ENCODE data around the gene BTF3. TPM values are rescaled to one million over a fixed set of nuclear protein-coding genes. Genes with fewer than 3 reads are reported as not detected.

Gene BTF3
- 926 TPM for polyA plus RNA-seq (2012; ENCODE audit: insufficient read depth, insufficient read length, low read depth)

- Histone ChIP-seq H3K9me3 (no peaks in the 10 kb centered on the region), H3K36me3 (peaks cover 45% of the 10 kb centered on the region), H3K4me3 (ENCODE audit: low read depth, low read length) (peak within 1 kb of the TSS; percentile 94), H3K27me3 (no peaks in the 10 kb centered on the region; the same call in 1 of the 2 replicates), H3K4me1 (no peaks in the 10 kb centered on the region; the same call in 1 of the 2 replicates)
- peak; percentile 97 for DNase-seq
- no peak for TF ChIP-seq CTCF (IDR thresholded peaks at IDR 0.05; ENCODE audit: low read depth, low read length)
These were observed at the start of gene BTF3 for GRCh38 chr5:73498057-73498992. TSS of gene BTF3 (plus strand) at chr5:73498442. CDS start at chr5:73498668, 226 bp downstream.

GRCh38 chr5:73448463-73449136 is 49.6 kb upstream of the BTF3 start, which contains the start of gene FOXD1:
TSS of gene FOXD1 (minus strand) at chr5:73448777. CDS start at chr5:73448362, 415 bp downstream.
- no peaks in the 10 kb centered on the region for H3K4me1 ChIP-seq
- H3K27me3 ChIP-seq = peaks cover 96% of the 10 kb centered on the region
- H3K36me3 ChIP-seq = no peaks in the 10 kb centered on the region
- H3K4me3 ChIP-seq (ENCODE audit: low read depth, low read length) = peak within 1 kb of the TSS; percentile 66
- H3K9me3 ChIP-seq = no peaks in the 10 kb centered on the region
- TF ChIP-seq CTCF (IDR thresholded peaks at IDR 0.05; ENCODE audit: low read depth, low read length) = no peak
- DNase-seq = peak; percentile 85

DNA sequence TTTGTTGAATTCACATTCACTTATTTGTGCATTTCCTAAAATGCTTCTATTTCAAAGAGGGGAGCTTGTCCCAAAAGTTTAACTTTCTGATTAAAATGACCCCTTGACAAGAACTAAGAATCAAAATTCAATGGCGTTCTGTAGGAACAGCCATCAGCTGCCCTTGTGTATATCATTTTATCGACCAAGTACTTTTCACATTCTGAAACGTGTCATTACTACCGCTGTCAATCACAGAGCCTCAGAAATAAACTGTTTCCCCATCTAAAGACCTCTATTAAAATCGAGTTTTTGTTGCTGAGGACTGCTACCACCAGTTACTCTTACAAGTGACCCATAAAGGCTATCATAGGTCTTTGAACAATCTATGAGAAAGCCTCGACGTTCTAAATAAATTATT is 48.1 kb upstream of the BTF3 start:
- Histone ChIP-seq H3K4me3 (ENCODE audit: low read depth, low read length) (no peak overlapping the region), H3K27me3 (peaks cover 89% of the 10 kb centered on the region), H3K36me3 (no peaks in the 10 kb centered on the region), H3K9me3 (no peaks in the 10 kb centered on the region), H3K4me1 (no peaks in the 10 kb centered on the region)
- no peak for DNase-seq
- no peak for TF ChIP-seq CTCF (IDR thresholded peaks at IDR 0.05; ENCODE audit: low read depth, low read length)

GRCh38 chr5:73450672-73451223 is 47.5 kb upstream of the BTF3 start:
- H3K4me3 ChIP-seq (ENCODE audit: low read depth, low read length) = peak overlapping the region; percentile 19; the same call in 1 of the 2 replicates
- no peaks in the 10 kb centered on the region for H3K4me1 ChIP-seq
- peaks cover 83% of the 10 kb centered on the region for H3K27me3 ChIP-seq
- no peaks in the 10 kb centered on the region for H3K36me3 ChIP-seq
- H3K9me3 ChIP-seq = no peaks in the 10 kb centered on the region
- no peak for DNase-seq
- no peak for TF ChIP-seq CTCF (IDR thresholded peaks at IDR 0.05; ENCODE audit: low read depth, low read length)

GRCh38 chr5:73451224-73452130 is 46.8 kb upstream of the BTF3 start:
- peaks cover 76% of the 10 kb centered on the region for H3K27me3 ChIP-seq
- peak overlapping the region; percentile 26; the same call in 1 of the 2 replicates for H3K4me3 ChIP-seq (ENCODE audit: low read depth, low read length)
- DNase-seq = peak; percentile 84
- TF ChIP-seq CTCF (IDR thresholded peaks at IDR 0.05; ENCODE audit: low read depth, low read length) = peak; percentile 64
- H3K36me3 ChIP-seq = no peaks in the 10 kb centered on the region
- no peaks in the 10 kb centered on the region for H3K4me1 ChIP-seq
- no peaks in the 10 kb centered on the region for H3K9me3 ChIP-seq
